Activated naive CD8-positive, alpha-beta T cell treated with anti-CD3 and anti-CD28 coated beads for 36 hours (primary cell): ENCODE results near the gene AOC1. TPM values are rescaled to one million over a fixed set of nuclear protein-coding genes. Genes with fewer than 3 reads are reported as not detected.

Experiments
- DNase-seq: peaks from one replicate; pipeline ENCODE4 v3.0.0; 2021
- H3K27ac Mint-ChIP-seq: one replicate; pipeline ENCODE4 v1.8.0; 2022; ENCODE audit warnings: mild to moderate bottlenecking, moderate library complexity, mixed read lengths
- H3K27me3 Mint-ChIP-seq: one replicate; pipeline ENCODE4 v1.8.0; 2022; ENCODE audit warnings: mild to moderate bottlenecking, mixed read lengths
- H3K36me3 Mint-ChIP-seq: one replicate; pipeline ENCODE4 v1.8.0; 2021; ENCODE audit warnings: mild to moderate bottlenecking, mixed read lengths
- H3K4me1 Mint-ChIP-seq: one replicate; pipeline ENCODE4 v1.8.0; 2021; ENCODE audit warnings: mixed read lengths
- H3K4me3 Mint-ChIP-seq: one replicate; pipeline ENCODE4 v1.8.0; 2022; ENCODE audit warnings: mild to moderate bottlenecking, moderate library complexity, mixed read lengths
- H3K9me3 Mint-ChIP-seq: one replicate; pipeline ENCODE4 v1.8.0; 2022; ENCODE audit warnings: mixed read lengths
- total RNA-seq, 2 experiments: library from RNA; stranded (reverse); gene quantifications; one replicate each; pipeline ENCODE4 v1.2.3, GENCODE V29; 2021

AOC1 gene
- total RNA-seq, 2 experiments from 2014 or later, result not detected

DNA sequence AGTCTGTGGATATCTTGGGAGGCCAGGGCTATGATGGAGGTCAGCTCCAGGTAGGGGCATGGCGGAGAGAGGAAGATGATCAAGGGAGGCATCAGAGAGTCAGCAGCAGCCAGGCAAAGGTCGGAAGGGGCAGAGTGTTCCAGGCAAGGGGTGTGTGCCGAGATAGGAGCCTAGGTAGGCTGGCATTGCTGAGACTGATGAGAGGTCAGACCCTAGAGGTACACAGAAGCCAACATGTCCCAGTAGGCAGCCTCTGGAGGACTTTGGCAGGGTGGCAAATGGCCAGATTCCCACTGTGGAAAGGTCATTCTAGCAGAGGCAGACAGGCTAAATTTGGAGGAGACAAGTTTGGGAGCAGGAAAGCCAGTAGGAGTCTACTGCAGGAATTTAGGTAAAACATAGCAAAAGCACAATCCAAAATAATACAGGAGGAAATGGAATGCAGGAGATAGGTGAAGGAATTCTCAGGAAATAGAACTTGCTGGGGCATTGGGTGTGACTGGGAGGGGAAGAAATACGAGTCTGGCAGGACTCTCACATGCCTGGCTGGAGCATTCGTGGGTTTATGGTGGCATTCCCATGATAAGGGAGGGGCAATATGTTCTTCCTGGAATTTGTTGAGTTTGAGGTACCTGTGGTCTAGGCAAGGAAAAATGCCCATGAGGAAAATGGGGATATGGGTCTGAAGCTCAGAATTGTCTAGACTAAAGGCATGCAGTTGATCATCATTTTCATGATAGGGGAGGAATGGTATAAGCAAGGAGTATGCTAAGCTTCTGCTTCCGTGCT is 26.1 kb upstream of the AOC1 start:
- Mint-ChIP-seq H3K4me1 (no peaks in the 10 kb centered on the region), H3K4me3 (no peak overlapping the region), H3K27me3 (peaks cover 34% of the 10 kb centered on the region), H3K27ac (no peak overlapping the region), H3K9me3 (no peaks in the 10 kb centered on the region), H3K36me3 (no peaks in the 10 kb centered on the region)
- DNase-seq, result no peak

DNA sequence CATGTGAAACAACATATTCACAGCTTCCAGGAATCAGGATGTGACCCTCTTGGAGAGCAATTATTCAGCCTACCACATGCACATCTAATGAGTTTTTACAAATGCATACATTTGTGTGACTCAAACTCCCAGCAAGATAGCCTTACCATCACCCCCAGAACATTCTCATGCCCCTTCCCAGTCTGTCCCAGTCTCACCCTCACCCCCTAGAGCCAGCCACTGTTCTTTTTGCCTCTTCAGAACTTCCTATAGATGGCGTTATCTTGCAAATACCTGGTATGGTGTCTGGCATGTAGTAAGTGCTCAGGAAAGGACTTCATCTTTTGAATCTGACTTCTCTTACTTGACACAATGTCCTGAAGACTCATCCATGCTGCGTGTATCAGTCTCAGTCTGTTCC is 23.9 kb upstream of the AOC1 start:
- peaks cover 39% of the 10 kb centered on the region for H3K27me3 Mint-ChIP-seq
- no peak for DNase-seq
- no peaks in the 10 kb centered on the region for H3K36me3 Mint-ChIP-seq
- no peak overlapping the region for H3K4me3 Mint-ChIP-seq
- no peaks in the 10 kb centered on the region for H3K9me3 Mint-ChIP-seq
- no peaks in the 10 kb centered on the region for H3K4me1 Mint-ChIP-seq
- H3K27ac Mint-ChIP-seq, result no peak overlapping the region

DNA sequence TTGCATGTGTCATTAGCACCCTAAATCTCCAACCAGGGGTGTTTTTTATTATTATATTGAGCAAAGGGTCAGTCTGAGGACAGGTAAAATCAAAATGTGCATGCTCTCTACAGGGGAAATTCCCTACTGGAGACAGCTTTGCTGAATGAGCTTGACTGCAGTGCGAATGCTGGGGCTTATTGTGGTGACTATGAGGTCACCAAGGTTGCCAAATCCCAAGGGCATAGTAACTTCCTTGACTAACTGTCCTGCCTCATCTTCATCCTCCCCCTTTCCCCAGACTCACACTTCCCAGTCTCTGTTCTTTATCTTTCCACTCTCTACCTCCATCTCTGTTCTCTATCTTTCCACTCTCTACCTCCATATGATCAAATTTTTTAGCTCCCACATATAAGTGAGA is 22.9 kb upstream of the AOC1 start:
- Mint-ChIP-seq H3K9me3 (no peaks in the 10 kb centered on the region), H3K36me3 (no peaks in the 10 kb centered on the region), H3K4me3 (no peak overlapping the region), H3K4me1 (no peaks in the 10 kb centered on the region), H3K27me3 (peaks cover 49% of the 10 kb centered on the region), H3K27ac (no peak overlapping the region)
- no peak for DNase-seq

DNA sequence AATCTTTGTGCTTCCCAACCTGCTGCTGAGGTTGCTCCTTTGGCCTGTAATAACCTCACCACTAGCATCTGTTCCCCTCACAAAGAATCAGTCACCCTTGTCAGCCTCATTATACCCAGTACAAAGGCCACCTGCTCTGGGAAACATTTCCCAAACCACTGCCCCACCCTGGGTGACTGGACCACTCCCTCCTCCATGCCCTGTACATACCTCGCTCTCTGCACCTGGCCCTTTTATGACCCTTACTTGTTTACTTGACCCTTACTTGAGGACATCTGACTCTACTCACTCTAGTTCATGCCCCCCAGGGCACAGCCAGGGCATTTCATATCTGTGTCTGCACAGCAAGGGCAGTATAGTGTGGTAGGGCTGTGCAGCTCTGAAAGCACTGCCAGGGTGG is 21.4 kb upstream of the AOC1 start:
- no peak for DNase-seq
- Mint-ChIP-seq H3K4me1 (no peaks in the 10 kb centered on the region), H3K27me3 (peaks cover 53% of the 10 kb centered on the region), H3K27ac (no peak overlapping the region), H3K36me3 (no peaks in the 10 kb centered on the region), H3K4me3 (no peak overlapping the region), H3K9me3 (no peaks in the 10 kb centered on the region)

DNA sequence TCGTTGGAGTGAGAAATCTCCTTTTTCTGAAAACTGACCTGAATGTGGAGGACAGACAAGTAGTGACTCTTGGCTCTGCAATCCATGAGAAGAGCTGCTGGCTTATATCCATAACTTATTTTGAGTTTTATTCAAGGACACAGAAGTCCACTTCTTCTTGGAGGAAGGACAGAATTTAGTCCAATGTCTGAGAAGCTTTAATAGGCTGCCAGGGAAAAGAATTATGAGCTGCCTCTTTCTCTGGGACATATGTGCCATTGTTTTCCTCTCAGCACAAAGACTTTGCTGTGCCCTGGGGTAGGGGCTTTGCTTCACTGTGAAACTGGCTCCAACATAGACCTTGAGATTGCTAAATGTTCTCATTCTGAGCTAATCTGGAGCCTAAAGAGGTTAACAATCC is 20.5 kb upstream of the AOC1 start:
- H3K27ac Mint-ChIP-seq, result no peak overlapping the region
- H3K27me3 Mint-ChIP-seq, result peaks cover 47% of the 10 kb centered on the region
- H3K36me3 Mint-ChIP-seq, result no peaks in the 10 kb centered on the region
- H3K4me1 Mint-ChIP-seq, result no peaks in the 10 kb centered on the region
- no peak overlapping the region for H3K4me3 Mint-ChIP-seq
- no peak for DNase-seq
- H3K9me3 Mint-ChIP-seq, result no peaks in the 10 kb centered on the region

DNA sequence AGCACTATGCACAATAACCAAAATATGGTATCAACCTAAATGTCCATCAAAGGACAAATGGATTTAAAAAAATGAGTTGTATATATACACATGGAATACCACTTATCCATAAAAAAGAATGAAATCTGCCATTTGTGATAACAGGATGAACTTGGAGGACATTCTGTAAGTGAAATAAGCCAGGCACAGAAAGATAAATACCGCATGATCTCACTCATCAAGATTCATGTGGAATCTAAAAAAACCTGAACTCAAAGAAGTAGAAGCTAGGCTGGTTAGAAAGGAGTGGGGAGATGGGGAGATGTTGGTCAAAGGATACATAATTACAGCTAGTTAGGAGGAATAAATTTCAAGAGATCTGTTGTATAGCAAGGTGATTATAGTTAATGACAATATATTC is 17.3 kb upstream of the AOC1 start:
- H3K9me3 Mint-ChIP-seq, result no peaks in the 10 kb centered on the region
- H3K27me3 Mint-ChIP-seq, result peaks cover 33% of the 10 kb centered on the region
- no peaks in the 10 kb centered on the region for H3K4me1 Mint-ChIP-seq
- H3K27ac Mint-ChIP-seq, result no peak overlapping the region
- no peaks in the 10 kb centered on the region for H3K36me3 Mint-ChIP-seq
- H3K4me3 Mint-ChIP-seq, result no peak overlapping the region
- DNase-seq, result no peak

DNA sequence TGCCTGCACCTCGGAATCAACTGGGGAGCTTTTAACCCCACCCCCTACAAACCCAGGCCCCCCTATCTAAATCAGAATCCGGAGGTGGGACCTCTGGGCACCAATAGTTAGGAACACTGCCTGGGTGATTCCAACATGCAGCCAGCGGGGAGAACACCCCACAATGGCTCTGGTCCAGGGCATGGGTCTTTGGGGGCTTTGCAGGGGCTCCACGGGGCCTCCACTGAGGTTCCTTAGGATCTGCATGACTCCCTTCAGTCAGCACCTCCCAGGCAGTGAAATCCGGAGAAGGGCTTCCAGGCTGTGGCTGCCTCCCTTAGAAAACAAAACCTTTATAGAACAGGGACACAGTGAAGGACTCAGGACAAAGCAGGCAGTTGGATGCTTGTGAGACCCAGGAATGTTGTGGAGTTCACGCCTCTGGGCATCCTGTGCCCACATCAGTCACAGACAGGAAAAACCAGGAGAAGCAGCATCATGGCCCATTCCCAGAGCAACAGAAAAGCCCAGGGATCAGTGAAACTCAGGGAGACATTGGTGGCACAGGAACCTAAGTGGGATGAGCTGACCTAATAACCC is 16.5 kb upstream of the AOC1 start:
- H3K9me3 Mint-ChIP-seq, result no peaks in the 10 kb centered on the region
- no peaks in the 10 kb centered on the region for H3K4me1 Mint-ChIP-seq

DNA sequence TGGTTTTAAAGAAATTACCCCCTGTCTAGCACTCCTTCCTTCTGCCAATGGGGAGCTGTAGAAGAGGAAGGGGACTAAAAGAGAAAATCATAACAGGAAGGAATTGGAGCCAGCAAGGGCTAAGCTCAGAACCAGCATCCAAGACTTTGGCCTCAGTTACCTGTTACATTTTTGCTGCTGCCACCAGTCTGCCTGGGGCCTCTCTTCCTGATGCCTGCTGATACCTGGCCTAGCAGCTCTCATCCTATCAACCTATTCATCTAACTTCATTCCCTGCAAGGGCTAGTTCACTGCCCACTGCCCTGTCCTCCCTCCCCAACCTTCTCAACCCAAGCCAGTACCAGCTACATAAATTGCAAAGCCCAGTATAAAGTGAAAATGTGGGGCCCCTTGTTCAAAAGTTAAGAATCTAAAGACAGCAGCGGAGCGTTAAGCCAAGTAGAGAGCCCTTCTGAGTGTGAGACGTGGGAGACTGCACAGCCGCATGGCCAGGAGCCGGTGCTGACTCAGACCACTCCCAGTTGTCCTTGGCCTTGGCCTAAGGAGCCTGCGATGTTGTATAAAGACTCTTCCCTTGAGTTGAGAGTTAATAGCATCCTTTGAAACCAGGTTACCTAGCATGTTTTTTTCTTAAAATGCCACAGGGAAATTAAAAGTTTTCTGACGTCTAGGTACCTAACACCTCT is 13.2 kb upstream of the AOC1 start:
- H3K9me3 Mint-ChIP-seq, result no peaks in the 10 kb centered on the region
- DNase-seq, result no peak
- no peak overlapping the region for H3K4me3 Mint-ChIP-seq
- no peaks in the 10 kb centered on the region for H3K4me1 Mint-ChIP-seq
- H3K27ac Mint-ChIP-seq, result no peak overlapping the region
- H3K27me3 Mint-ChIP-seq, result peaks cover 8% of the 10 kb centered on the region
- H3K36me3 Mint-ChIP-seq, result no peaks in the 10 kb centered on the region

More for the DNA sequence above, 16.5 kb upstream of the AOC1 start:
- no peak for DNase-seq
- no peak overlapping the region for H3K4me3 Mint-ChIP-seq
- no peaks in the 10 kb centered on the region for H3K36me3 Mint-ChIP-seq
- H3K27me3 Mint-ChIP-seq, result peaks cover 29% of the 10 kb centered on the region
- no peak overlapping the region for H3K27ac Mint-ChIP-seq

DNA sequence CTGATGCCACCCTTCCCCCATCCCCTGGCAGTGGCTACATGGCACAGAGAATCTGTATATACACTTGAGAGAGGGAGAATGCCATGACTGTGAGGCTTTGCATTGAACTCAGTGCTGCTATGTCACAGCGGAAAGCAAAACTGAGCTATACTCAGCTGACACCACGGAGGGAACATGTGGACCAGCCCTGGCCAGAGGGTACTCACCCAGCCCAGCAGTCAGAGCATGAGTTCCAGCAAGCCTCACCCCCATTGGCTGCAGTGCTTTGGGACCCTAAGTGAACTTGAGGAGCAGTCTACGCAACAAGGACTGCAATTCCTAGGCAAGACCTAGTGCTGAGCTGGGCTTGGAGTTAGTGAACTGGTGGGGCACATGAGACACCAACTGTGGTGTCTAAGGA is 10.3 kb upstream of the AOC1 start:
- H3K9me3 Mint-ChIP-seq, result no peaks in the 10 kb centered on the region
- no peaks in the 10 kb centered on the region for H3K4me1 Mint-ChIP-seq
- DNase-seq, result no peak
- no peak overlapping the region for H3K27ac Mint-ChIP-seq
- no peaks in the 10 kb centered on the region for H3K36me3 Mint-ChIP-seq
- no peaks in the 10 kb centered on the region for H3K27me3 Mint-ChIP-seq
- H3K4me3 Mint-ChIP-seq, result no peak overlapping the region

DNA sequence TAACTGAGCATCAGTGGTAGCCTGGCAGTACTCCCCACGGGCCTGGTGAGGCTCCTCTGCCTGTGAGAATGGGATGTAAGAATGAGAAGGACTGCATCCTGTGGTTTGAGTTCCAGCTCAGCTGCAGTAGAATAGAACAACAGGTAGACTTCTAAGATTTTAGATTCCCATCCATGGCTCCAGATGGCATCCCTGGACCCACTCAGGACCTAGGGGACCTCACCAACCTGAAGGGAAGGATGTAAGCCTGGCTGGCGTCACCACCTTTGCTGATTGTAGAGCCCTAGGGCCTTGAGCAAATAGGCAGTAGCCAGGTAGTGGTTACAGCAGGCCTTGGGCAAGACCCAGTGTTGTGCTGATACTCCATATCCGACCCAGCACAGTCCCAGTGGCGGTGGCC is 9.6 kb upstream of the AOC1 start:
- H3K4me1 Mint-ChIP-seq, result no peaks in the 10 kb centered on the region
- no peak overlapping the region for H3K4me3 Mint-ChIP-seq
- no peaks in the 10 kb centered on the region for H3K27me3 Mint-ChIP-seq
- H3K27ac Mint-ChIP-seq, result no peak overlapping the region
- H3K36me3 Mint-ChIP-seq, result no peaks in the 10 kb centered on the region
- no peak for DNase-seq
- no peaks in the 10 kb centered on the region for H3K9me3 Mint-ChIP-seq

DNA sequence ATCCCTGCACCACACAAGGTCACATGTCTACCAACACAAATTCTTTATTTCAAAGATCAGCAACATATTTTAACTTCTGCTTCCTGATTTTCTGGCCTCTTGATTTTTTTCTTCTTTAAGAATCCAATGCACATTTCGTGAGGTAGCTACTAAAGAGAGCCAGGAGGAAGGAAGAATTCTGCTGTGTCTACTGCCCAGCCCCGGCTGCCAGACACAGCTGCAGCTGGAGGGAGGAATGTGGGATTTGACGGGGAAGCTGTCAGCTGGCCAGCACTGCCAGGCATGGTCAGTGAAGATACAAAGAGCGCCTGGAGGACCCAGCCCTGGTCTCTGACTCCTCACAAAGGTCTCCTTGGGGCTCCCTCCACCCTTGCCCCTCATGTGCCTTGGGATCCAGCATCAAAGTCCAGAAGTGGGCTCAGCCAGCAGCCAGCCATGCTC is 6.9 kb upstream of the AOC1 start:
- Mint-ChIP-seq H3K4me3 (no peak overlapping the region), H3K36me3 (no peaks in the 10 kb centered on the region), H3K9me3 (no peaks in the 10 kb centered on the region), H3K4me1 (no peaks in the 10 kb centered on the region), H3K27me3 (peaks cover 6% of the 10 kb centered on the region), H3K27ac (no peak overlapping the region)
- DNase-seq, result no peak

DNA sequence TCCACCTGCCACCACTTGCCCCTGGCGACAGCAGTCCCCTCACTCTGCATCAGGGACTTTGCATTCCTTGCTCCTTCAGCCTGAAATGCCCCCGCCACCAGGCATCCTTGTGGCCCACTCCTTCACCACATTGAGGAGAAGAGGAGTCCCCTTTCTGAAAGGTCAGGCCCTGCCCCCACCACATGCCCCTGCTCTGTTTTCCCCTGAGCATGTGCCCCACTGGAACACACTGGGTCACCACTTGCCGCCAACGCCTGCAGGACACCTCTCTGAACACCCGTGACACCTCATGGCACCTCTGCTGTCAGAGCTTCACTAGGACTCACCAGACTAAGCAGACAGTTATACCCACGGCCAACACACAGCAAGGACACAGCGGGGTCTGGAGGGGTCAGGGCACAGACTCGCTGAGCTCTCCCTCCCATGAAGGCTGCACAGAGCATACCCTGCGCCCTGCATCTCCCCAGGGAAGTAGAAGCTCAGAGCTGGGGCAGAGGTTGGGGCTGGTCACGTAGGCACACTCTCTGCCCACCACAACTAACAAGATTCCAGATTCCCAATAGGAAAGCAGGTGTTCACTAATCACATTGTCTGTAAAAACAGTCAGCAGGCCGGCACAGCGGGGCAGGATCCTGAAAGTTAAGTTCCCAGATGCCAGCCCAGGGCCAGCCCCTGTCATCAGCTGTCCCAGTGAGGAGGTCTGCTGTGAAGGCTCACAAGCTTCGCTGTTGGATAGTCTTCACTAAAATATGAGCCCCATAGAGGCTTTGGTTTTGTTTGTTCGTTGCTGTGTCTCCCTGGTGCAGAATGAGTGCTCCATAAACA is 5.8 kb upstream of the AOC1 start:
- no peak for DNase-seq
- H3K9me3 Mint-ChIP-seq, result no peaks in the 10 kb centered on the region
- H3K4me3 Mint-ChIP-seq, result no peak overlapping the region
- H3K36me3 Mint-ChIP-seq, result no peaks in the 10 kb centered on the region
- H3K27me3 Mint-ChIP-seq, result peaks cover 11% of the 10 kb centered on the region
- no peak overlapping the region for H3K27ac Mint-ChIP-seq
- no peaks in the 10 kb centered on the region for H3K4me1 Mint-ChIP-seq

DNA sequence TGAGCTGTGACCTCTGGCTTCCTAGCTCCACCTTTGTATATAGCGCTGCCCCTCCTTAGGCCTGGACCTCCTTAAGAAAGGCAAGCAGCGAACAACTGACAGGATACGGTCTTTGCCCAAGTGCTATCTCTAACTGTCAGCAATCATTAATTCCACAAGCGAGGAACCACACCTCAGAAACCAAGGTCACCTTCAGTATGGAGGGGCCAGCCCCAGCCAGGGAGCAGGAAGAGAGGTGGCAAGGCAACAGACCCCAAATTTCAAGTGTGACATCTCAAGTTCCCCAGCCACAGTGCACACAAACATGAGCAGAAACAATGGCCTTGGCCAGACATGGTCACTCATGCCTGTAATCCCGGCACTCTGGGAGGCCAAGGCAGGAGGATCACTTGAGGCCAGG is 4.8 kb upstream of the AOC1 start:
- DNase-seq, result no peak
- no peak overlapping the region for H3K27ac Mint-ChIP-seq

DNA sequence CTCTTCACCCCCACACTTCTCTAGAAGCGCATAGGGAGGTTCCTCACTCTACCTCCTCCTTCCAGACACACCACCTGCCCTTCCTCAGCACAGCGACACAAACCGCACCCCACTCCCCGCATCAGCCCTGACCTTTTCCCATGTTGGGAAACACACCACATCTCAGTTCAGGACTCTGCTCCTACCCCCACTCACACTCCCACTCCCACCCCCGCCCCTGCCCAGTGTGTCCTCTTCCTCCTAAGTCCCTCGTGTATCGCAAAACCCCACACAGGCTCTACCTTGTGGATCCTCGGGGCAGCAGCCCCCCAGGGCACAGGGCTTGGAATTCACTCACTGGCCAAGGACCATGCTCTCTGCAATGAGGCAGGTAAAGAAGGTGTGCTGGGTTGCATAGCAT is 4.2 kb upstream of the AOC1 start:
- no peak for DNase-seq
- H3K36me3 Mint-ChIP-seq, result no peaks in the 10 kb centered on the region
- H3K27me3 Mint-ChIP-seq, result peaks cover 26% of the 10 kb centered on the region
- H3K27ac Mint-ChIP-seq, result no peak overlapping the region
- H3K4me1 Mint-ChIP-seq, result no peaks in the 10 kb centered on the region
- H3K9me3 Mint-ChIP-seq, result no peaks in the 10 kb centered on the region
- H3K4me3 Mint-ChIP-seq, result no peak overlapping the region

More for the DNA sequence above, 4.8 kb upstream of the AOC1 start:
- no peaks in the 10 kb centered on the region for H3K9me3 Mint-ChIP-seq
- H3K36me3 Mint-ChIP-seq, result no peaks in the 10 kb centered on the region
- peaks cover 21% of the 10 kb centered on the region for H3K27me3 Mint-ChIP-seq
- no peaks in the 10 kb centered on the region for H3K4me1 Mint-ChIP-seq
- H3K4me3 Mint-ChIP-seq, result no peak overlapping the region

DNA sequence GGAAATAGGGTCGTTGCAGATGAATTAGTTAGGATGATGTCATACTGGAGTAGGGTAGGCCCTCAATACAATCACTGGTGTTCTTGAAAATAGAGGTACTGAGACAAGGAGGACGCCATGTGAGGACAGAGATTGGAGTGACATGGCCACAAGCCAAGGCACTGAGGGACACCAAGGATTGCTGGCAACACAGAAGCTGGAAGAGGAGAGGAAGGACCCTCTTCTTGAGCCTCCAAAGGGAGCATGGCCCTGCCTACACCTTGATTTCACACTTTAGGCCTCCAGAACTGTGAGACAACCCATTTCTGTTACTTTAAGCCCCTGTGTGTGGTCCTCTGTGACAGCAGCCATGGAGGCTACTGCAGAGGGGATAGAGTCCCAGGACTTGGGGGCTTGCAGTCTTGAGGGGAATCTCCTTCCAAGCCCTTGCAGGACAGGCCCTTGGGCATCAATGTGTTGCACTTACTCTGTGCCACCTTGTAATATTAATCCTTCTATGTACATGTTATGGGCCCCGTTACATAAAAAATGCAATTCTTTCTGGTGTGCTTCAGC is 3.7 kb upstream of the AOC1 start:
- peaks cover 26% of the 10 kb centered on the region for H3K27me3 Mint-ChIP-seq
- no peak overlapping the region for H3K27ac Mint-ChIP-seq
- no peak overlapping the region for H3K4me3 Mint-ChIP-seq
- no peaks in the 10 kb centered on the region for H3K4me1 Mint-ChIP-seq
- H3K36me3 Mint-ChIP-seq, result no peaks in the 10 kb centered on the region
- H3K9me3 Mint-ChIP-seq, result no peaks in the 10 kb centered on the region
- DNase-seq, result no peak
